Nephron (organoid): ENCODE measurements around the gene STAM.

Source experiments
- H3K27ac Mint-ChIP-seq, 3 experiments: 2 replicates each; pipeline ENCODE4 v1.8.0; 2020; ENCODE audit warnings: mixed read lengths in 3 of 3, mild to moderate bottlenecking in 2 of 3, moderate library complexity in 1 of 3
- H3K27me3 Mint-ChIP-seq: 2 replicates; pipeline ENCODE4 v1.8.0; 2021; ENCODE audit warnings: low read depth, mild to moderate bottlenecking, moderate library complexity, mixed read lengths
- H3K36me3 Mint-ChIP-seq: 2 replicates; pipeline ENCODE4 v1.8.0; 2020; ENCODE audit warnings: low read depth, mixed read lengths
- H3K4me1 Mint-ChIP-seq: 2 replicates; pipeline ENCODE4 v1.8.0; 2020; ENCODE audit warnings: mixed read lengths
- H3K4me3 Mint-ChIP-seq, 3 experiments: 2 replicates each; pipeline ENCODE4 v1.8.0; 2020; ENCODE audit warnings: mild to moderate bottlenecking in 3 of 3, mixed read lengths in 3 of 3, moderate library complexity in 2 of 3
- H3K9me3 Mint-ChIP-seq: 2 replicates; pipeline ENCODE4 v1.8.0; 2020; ENCODE audit warnings: mixed read lengths
- CTCF ChIP-seq, 3 experiments: fragments of 200-600 bp; sonication (generic); IDR thresholded peaks; one replicate each; pipeline ENCODE4 v1.5.0; 2021; ENCODE audit warnings: antibody characterized with exemption in 3 of 3; ENCODE audit not compliant: unreplicated experiment in 3 of 3

STAM gene

GRCh38 chr10:17683541-17683940, 39.6 kb downstream of the STAM start:
- Mint-ChIP-seq H3K27me3 (peaks cover 3% of the 10 kb centered on the region), H3K27ac (no peak overlapping the region), H3K36me3 (peaks cover 29% of the 10 kb centered on the region), H3K4me3 (no peak overlapping the region), H3K4me1 (no peaks in the 10 kb centered on the region), H3K9me3 (peaks cover 8% of the 10 kb centered on the region)
- no peak for TF ChIP-seq CTCF (IDR thresholded peaks at IDR 0.05; ENCODE audit: unreplicated experiment in 3 of 3)

- TF ChIP-seq CTCF (IDR thresholded peaks at IDR 0.05; ENCODE audit: unreplicated experiment in 3 of 3): no peak
- H3K4me3 Mint-ChIP-seq: no peak overlapping the region
- H3K27me3 Mint-ChIP-seq: peaks cover 3% of the 10 kb centered on the region
- H3K36me3 Mint-ChIP-seq: peaks cover 29% of the 10 kb centered on the region
- no peak overlapping the region for H3K27ac Mint-ChIP-seq
- peaks cover 4% of the 10 kb centered on the region for H3K9me3 Mint-ChIP-seq
- H3K4me1 Mint-ChIP-seq: no peaks in the 10 kb centered on the region
These were observed 40.6 kb downstream of the STAM start for GRCh38 chr10:17684537-17684936.

- no peak overlapping the region for H3K27ac Mint-ChIP-seq
- TF ChIP-seq CTCF (IDR thresholded peaks at IDR 0.05; ENCODE audit: unreplicated experiment in 3 of 3): no peak
- no peaks in the 10 kb centered on the region for H3K4me1 Mint-ChIP-seq
- H3K9me3 Mint-ChIP-seq: no peaks in the 10 kb centered on the region
- peaks cover 3% of the 10 kb centered on the region for H3K27me3 Mint-ChIP-seq
- peaks cover 29% of the 10 kb centered on the region for H3K36me3 Mint-ChIP-seq
- H3K4me3 Mint-ChIP-seq: no peak overlapping the region
These were observed 41.4 kb downstream of the STAM start for GRCh38 chr10:17685233-17685840.

GRCh38 chr10:17687117-17687831, 43.3 kb downstream of the STAM start:
- no peak overlapping the region for H3K4me3 Mint-ChIP-seq
- H3K9me3 Mint-ChIP-seq: no peaks in the 10 kb centered on the region
- H3K27ac Mint-ChIP-seq: no peak overlapping the region
- H3K4me1 Mint-ChIP-seq: no peaks in the 10 kb centered on the region
- peaks cover 23% of the 10 kb centered on the region for H3K36me3 Mint-ChIP-seq
- peaks cover 3% of the 10 kb centered on the region for H3K27me3 Mint-ChIP-seq
- no peak for TF ChIP-seq CTCF (IDR thresholded peaks at IDR 0.05; ENCODE audit: unreplicated experiment in 3 of 3)

- TF ChIP-seq CTCF (IDR thresholded peaks at IDR 0.05; ENCODE audit: unreplicated experiment in 3 of 3): no peak
- Mint-ChIP-seq H3K9me3 (no peaks in the 10 kb centered on the region), H3K4me3 (no peak overlapping the region), H3K36me3 (peaks cover 29% of the 10 kb centered on the region), H3K4me1 (no peaks in the 10 kb centered on the region), H3K27ac (no peak overlapping the region), H3K27me3 (no peaks in the 10 kb centered on the region)
These were observed 45.2 kb downstream of the STAM start for GRCh38 chr10:17689137-17689536.

GRCh38 chr10:17693009-17693408, 49.1 kb downstream of the STAM start:
- Mint-ChIP-seq H3K4me1 (no peaks in the 10 kb centered on the region), H3K36me3 (peaks cover 41% of the 10 kb centered on the region), H3K9me3 (no peaks in the 10 kb centered on the region), H3K4me3 (no peak overlapping the region), H3K27me3 (no peaks in the 10 kb centered on the region), H3K27ac (no peak overlapping the region)
- no peak for TF ChIP-seq CTCF (IDR thresholded peaks at IDR 0.05; ENCODE audit: unreplicated experiment in 3 of 3)
